ENCODE results near the gene CEP192.
"Not testable (repeated sequence)": the region's sequence is repeated elsewhere in the genome, so short reads cannot be mapped to it uniquely, and the experiment has no call there.

The CEP192 gene, protein sequence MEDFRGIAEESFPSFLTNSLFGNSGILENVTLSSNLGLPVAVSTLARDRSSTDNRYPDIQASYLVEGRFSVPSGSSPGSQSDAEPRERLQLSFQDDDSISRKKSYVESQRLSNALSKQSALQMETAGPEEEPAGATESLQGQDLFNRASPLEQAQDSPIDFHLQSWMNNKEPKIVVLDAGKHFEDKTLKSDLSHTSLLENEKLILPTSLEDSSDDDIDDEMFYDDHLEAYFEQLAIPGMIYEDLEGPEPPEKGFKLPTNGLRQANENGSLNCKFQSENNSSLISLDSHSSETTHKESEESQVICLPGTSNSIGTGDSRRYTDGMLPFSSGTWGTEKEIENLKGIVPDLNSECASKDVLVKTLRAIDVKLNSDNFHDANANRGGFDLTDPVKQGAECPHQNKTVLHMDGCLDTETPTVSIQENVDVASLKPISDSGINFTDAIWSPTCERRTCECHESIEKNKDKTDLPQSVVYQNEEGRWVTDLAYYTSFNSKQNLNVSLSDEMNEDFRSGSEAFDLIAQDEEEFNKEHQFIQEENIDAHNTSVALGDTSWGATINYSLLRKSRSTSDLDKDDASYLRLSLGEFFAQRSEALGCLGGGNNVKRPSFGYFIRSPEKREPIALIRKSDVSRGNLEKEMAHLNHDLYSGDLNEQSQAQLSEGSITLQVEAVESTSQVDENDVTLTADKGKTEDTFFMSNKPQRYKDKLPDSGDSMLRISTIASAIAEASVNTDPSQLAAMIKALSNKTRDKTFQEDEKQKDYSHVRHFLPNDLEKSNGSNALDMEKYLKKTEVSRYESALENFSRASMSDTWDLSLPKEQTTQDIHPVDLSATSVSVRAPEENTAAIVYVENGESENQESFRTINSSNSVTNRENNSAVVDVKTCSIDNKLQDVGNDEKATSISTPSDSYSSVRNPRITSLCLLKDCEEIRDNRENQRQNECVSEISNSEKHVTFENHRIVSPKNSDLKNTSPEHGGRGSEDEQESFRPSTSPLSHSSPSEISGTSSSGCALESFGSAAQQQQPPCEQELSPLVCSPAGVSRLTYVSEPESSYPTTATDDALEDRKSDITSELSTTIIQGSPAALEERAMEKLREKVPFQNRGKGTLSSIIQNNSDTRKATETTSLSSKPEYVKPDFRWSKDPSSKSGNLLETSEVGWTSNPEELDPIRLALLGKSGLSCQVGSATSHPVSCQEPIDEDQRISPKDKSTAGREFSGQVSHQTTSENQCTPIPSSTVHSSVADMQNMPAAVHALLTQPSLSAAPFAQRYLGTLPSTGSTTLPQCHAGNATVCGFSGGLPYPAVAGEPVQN (N-terminal part only)
- 62.2 to 156 reads per million in 2 experiments for total RNA-seq

DNA sequence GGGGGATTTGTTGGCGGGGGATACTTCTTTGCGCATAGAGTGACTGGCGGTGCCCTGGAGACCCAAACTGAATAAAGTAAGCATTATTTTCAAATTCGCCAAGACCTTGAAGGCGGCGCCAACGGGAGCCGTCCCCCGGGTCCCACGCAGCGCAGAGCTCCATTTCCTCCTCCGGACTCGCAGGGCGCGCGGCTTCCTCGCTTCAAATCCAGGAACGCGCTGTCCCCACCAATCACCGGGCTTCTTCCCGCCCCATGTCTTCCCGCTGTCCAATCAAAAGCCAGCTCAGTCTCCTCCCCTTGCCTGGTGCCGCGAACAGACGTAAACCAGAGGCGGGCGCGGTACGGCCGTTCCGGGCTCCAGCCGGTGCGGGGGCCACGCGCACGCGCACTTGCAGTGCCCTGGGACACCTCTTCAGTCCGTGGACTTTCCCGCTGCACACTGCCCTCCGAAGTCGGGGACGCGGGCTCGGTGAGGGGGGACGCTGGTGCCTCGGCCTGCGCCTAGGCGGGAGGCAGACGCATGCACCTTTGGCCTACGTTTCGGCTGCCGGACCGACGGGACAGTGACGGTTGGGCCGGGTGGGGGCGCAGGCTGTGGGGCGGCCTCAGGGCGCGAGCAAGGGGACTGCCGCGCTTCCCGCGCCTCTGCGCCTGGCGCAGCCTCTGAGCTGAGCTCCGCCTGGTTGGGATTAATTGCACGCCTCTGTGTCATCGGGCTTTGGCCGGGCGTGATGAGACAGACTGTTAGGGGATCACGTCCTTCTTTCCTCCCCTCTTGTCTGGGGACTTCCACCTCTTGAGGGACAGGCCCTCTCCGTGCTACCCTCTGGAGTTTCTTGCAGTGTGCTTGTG lies at the start of gene CEP192:
Gene CEP192 (plus strand): TSS at position 396 of the 854 bp plus-strand sequence. CDS start 8,063 bp downstream, outside the sequence.
- peak; percentile 96 for DNase-seq (ENCODE audit: low read depth)

DNA sequence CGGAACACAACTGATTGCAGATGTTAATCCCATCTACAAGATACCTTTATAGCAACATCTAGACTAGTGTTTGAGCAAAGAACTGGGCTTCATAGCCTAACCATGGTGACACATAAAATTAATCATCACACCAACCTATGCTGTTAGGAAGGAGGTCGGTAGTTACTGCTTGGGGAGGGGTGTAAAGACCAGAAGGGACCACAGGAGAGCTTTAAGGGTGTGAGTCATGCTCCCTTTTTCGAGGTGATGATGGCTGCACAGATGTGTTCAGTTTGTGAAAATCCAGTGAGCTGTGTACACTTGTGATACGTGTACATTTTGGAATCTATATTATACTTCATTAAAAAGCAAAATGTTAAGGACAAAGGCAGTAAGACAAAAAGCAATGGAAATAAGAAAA lies 47.9 kb upstream of the CEP192 start:
- DNase-seq (ENCODE audit: low read depth) = no peak

DNA sequence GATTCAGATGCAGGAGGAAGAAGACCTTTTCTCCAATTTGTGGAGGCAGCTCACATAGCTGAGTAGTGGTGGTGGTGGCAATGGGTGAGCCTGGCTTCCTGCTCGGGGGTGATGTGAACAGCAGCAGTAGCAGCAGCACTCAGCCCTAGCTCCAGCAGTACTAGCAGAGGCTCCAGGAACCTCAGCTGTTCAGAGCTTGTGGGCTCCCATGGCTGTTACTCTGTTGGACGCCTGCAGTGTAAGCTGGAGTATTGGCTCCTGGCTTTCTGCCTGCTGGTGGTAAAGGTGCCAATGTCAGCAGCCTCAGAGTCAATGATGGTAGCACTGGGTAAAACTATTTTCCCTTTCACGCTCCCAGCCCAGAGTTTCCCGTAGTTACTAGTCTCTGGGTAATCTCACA lies 46.5 kb upstream of the CEP192 start:
- no peak for DNase-seq (ENCODE audit: low read depth)

DNA sequence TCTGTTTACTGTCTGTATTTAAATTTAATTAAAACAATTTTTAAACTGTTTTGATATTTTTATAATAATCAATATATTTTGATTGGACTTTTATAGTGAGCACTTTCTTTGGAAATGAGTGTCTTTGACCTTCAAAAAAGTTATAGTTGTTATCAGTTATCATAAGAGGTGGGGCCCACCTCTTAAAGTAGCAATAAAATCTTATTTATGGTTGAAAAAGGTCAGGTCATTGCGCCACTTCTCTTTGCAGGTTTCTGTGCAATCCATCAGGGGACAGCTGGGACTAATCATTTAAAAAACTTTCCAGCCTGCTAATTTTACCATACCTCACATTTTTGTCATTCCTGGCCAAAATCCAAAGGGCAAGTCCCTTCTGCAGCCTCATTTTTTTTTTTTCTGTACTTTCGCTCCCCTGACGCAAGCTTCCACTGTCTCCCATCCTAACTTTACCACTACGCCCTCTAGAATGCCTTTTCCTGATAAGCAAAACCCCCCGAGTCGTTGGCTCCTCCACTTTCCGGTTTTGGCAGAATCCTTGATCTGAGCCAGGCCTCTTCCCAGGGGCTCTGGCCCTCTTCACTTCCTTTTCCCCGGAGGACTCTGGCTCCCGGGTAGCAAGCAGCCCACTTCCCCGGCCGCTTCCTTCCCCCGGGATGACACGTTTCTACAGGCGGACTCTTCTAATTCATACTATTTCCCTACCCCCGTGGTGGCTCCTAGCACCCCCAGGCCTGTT lies 44.4 kb upstream of the CEP192 start:
- no peak for DNase-seq (ENCODE audit: low read depth)

DNA sequence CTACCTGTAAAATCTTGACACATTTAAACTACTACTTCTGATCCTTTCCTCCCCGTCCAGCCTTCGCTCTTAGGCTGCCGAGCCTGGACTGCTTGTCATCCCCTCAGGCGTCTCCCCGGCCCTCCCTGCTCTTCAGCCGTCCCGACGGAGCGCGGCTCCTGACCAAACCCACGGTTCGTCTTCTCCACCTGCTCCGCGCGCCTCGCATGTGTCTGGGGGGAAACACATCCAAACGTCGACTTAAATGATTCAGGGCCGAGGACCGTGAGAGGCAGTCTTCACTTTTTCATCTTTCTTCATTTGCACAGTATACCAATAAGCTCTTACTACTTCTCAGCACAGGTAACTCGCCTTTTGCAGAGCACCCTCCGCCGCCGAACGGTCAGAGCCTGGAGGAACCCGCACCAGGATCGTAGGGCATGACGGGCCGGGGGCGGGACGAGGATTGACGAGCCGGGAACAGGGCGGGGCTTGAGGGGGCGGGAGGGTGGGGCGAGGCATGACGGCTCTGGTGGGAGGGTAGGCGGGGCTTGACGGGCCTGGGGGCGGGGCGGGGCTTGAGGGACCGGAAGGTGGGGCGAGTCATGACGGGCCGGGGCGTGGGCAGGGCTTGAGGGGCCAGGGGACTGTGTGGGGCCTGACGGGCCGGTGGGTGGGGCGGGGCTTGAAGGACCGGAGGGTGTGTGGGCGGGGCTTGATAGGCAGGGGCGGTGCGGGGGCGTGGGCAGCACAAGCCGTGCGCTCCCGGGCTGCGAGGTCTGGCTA lies 43.7 kb upstream of the CEP192 start, which contains the start of gene SEH1L:
Gene SEH1L (plus strand): TSS at position 727 of the 765 bp plus-strand sequence. CDS start 111 bp downstream, outside the sequence.
- peak; percentile 99 for DNase-seq (ENCODE audit: low read depth)

DNA sequence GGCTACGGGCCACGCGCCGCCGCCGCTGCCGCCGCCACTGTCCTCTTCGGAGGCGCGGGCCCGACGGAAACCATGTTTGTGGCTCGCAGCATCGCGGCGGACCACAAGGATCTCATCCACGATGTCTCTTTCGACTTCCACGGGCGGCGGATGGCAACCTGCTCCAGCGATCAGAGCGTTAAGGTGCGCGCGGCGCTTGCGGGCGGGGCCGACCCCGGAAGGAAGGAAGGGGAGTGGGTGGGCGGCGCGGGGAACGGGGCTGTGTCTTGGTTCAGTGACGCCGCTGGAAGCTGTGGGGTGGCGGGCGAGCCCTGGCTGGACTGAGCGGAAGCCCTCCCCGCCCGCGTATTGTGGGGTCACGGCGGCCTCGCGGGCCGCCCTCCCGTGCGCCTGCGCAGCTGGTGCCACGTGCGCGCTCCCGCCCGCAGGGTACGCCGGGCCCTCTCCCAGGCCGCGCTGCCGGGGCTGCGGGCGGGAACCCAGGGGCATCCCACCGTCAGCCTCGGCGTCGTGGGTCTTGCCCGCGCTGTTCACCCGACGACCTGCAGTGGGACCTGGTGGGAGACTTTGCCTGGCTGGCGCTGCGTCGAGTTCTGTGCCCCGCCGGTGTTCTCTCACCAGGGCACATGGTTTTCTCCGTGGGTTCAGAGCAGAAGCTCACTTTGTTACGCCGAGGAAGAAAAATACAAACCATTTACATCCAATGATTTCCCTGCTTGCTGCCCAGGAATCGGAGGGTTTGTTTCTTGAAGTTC lies 42.9 kb upstream of the CEP192 start:
- peak; percentile 95 for DNase-seq (ENCODE audit: low read depth)

DNA sequence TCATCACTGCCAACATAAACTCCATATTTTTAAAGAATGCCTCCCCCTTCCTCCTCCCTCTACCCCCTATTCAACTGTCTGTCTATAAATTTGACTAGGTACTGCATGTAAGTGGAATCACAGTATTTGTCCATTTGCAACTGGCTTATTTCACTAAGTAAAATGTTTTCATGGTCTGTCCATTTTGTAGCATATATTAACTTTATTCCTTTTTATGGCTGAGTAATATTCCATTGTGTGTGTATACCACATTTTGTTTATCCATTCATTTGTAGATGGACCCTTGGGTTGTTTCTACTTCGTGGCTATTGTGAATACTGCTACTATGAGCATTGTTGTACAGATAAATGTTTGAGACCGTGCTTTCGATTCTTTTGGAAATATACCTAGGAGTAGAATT lies 32.7 kb upstream of the CEP192 start:
- no peak for DNase-seq (ENCODE audit: low read depth)

DNA sequence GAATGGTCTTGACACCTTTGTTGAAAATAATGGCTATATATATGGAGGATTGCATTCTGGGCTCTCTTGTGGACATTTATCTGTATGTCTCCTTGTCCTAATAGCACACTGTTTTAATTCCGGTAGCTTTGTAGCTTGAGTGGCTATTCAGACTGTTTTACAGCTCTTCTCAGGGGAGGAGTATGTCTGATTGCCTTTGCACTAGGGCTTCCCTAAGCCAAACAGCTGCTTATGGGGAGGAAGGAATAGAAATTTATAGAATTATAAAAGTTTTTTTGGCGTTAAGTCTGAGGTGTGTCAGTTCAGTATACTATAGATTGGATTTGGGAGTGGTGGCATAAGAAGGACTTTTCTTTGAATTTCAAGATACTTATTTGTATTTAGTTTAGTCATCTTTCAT lies 30.8 kb upstream of the CEP192 start:
- DNase-seq (ENCODE audit: low read depth) = no peak

DNA sequence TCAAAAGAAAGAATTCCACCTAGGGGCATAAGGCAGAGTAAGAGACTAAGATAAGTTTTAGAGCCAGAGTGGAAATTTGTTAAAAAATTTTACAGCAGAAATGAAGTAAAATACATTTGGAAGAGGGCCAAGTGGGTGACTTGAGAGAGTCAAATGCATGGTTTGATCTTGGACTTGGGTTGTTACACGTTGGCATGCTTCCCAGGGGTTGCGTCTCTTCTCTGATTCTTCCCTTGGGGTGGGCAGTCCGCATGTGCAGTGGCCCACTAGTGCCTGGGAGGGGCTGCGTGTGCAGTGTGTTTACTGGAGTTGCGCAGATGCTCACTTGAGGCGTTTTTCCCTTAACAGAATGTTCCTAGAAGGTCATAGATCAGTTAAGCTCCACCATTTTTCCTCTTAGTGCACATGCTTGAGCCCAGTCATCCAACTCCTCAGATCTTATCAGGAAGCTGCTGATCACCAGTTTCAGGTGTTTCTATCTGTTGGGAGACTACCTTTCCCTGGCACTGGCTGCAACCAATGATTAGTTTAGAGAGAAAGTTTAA lies 30.2 kb upstream of the CEP192 start:
- DNase-seq (ENCODE audit: low read depth) = no peak

DNA sequence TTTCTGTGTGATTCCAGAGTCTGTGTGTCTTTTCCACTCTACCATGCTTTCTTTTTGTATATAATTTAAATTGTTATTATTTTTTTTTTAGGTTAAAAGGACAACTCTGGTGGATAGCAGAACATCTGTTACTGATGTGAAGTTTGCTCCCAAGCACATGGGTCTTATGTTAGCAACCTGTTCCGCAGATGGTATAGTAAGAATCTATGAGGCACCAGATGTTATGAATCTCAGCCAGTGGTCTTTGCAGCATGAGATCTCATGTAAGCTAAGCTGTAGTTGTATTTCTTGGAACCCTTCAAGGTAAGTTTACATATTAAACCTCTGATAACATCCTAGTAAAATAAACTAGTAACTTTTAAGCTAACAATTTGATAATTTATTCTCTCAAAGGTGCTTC lies 28.1 kb upstream of the CEP192 start:
- DNase-seq (ENCODE audit: low read depth) = no peak

DNA sequence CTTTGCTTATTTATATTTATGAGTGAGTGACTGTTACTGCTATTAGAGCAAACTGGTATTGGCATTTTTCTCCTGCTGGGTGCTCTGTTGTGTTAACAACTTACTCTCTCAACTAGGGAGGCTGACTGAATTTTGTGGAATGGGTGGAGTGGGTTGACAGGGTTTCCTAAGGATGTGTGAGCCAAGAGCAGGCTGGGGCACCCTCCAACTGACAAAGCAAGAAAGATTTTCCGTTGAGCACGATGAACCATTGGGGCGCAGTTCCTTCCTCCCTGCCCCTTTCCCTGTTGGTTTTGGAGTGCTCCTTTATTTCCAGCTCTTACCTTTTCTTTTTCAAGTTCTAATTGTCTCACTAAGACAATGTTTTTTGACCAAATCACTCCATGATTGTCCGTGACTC lies 23.0 kb upstream of the CEP192 start:
- DNase-seq (ENCODE audit: low read depth) = no peak

DNA sequence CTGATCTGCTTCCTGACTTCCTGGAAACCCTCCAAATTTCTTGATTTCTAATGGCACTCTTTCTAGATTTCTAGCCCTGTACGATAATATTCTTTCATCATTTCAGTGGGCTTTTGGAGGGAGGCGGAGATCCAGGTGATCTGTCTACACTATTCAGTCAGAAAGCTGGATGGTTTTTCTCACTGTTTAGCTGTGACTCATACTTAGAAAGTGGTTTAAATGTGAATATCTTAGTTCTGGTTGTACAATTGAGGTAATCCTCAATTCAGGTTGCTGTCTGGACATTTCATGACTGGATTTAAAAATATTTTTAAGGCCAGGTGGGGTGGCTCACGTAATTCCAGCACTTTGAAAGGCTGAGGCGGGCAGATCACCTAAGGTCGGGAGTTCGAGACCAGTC lies 22.5 kb upstream of the CEP192 start:
- no peak for DNase-seq (ENCODE audit: low read depth)

DNA sequence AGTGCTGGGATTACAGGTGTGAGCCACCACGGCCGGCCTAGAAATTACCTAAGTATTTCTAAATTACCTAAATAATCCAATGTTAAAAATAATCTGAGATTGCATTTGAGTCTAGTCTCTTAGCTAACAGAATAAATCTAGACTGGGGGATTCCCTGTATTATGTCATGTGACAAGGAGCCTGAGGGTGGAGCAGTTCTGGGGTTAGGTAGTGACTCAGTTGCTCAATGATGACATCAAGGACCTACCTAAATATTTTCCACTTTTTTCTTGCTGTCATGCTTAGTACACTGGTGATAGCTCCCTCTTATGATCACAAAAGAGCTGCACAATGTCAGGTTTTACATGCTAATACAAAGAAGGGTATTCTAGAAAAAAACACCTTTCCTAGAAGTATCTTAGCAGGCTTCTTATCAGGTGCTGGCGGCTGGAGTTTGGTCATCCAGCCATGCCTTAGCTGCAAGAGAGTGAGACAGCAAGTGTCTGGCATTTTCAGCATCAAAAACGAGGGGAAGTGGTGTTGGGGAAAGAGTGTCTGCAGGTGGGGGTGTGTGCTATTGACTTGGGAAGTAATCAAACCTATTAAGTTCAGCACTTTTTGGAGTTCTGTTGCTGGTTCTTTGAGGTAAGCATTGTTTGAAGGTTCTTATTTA lies 17.5 kb upstream of the CEP192 start:
- DNase-seq (ENCODE audit: low read depth) = no peak

DNA sequence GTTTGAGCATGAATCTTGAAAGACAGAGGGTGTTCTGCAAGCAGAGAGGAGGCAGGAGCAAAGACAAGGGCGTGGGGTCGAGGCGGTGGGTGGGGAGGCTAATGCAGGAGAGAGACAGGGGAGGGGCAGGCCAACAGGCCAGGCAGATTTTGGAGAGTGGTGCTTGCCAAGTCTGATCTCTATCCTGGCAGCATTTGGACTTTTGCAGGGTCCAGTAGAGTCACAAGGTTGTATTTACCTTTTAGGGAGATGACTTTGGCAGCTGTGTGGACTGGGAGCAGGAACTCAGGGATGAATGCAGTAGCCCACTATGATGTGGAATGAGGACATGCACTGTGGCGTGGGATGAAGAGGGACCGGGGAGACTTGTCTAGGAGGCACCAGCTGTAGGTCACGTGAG lies 15.7 kb upstream of the CEP192 start:
- DNase-seq (ENCODE audit: low read depth) = no peak

DNA sequence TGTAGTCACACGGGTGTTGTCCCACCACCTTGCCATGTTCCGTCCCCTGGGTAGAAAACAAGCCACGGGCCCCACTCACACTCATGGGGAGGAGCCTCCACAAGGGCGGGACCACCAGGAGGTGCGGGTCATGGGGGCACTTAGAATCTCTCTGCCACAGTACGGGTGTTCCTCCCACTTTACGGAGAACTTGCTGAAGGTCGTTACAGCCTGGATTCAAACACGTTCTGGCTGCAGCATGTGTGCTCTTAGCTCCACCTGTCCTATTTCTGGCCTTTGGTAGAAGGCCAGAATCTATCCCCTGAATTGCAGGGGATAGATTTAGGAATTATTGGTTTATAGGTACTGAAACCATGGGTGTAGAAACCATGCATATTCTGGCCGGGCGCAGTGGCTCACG lies 14.9 kb upstream of the CEP192 start:
- DNase-seq (ENCODE audit: low read depth) = no peak

DNA sequence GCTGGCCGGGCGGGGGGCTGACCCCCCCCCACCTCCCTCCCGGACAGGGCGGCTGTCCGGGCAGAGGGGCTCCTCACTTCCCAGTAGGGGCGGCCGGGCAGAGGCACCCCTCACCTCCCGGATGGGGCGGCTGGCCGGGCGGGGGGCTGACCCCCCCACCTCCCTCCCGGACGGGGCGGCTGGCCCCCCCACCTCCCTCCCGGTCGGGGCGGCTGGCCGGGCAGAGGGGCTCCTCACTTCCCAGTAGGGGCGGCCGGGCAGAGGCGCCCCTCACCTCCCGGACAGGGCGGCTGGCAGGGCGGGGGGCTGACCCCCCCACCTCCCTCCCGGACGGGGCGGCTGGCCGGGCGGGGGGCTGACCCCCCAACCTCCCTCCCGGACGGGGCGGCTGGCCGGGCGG lies 11.1 kb upstream of the CEP192 start:
- not testable (repeated sequence) for DNase-seq (ENCODE audit: low read depth)

DNA sequence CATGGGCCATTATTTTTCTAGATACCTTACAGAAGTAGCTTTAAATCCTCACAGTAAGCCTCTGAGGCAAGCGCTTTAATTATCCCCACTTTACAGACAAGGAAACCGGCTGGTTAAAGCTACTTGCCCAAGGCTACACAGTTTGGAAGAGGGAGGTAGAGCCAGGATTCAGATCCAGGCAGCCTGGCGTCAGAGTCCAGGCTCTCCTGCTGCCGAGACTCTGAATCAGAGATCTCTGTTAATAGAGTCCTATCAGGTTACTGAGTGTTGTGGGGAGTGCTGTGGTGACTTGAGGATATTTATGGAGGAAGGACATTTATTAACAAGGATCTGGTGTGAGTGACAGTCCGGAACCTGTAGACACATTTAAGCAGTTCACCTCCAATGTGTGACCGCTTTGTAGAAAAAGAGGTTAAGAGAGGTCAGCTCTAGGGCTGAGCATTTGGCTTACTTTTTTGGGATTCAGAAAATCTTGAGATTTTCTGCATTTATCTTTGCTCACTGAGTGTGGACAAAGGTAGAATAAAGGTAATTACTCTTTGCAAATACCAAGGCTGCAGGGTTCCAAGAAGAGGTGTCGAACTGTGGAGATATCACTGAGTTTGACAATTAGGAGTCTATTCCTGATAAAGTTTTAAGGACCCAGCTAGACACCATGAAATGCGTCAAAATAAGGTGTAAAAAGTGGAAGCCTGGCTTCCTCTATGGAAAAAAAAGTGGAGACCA lies 1.6 kb upstream of the CEP192 start:
- DNase-seq (ENCODE audit: low read depth) = no peak

Data from T follicular helper cell (primary cell).